SK-N-SH (cell line): ENCODE data around the gene ERCC6L.

ENCODE experiments used
- EP300 ChIP-seq, 2 experiments: IDR thresholded peaks; 2 replicates each; pipeline versions ENCODE4 v1.4.0 to v1.6.1; 2012; ENCODE audit warnings: borderline replicate concordance in 1 of 2, low read depth in 1 of 2, low read length in 1 of 2
- TF ChIP-seq, protein P1 (sequence below): fragments of 200-600 bp; sonication (generic); IDR thresholded peaks from 2 replicates; pipeline ENCODE4 v1.6.1; 2017; ENCODE audit warnings: antibody characterized with exemption, mild to moderate bottlenecking, moderate library complexity

GRCh38 chrX:72270316-72270866 is 31.6 kb upstream of the ERCC6L start:
- TF ChIP-seq, protein P1, sequence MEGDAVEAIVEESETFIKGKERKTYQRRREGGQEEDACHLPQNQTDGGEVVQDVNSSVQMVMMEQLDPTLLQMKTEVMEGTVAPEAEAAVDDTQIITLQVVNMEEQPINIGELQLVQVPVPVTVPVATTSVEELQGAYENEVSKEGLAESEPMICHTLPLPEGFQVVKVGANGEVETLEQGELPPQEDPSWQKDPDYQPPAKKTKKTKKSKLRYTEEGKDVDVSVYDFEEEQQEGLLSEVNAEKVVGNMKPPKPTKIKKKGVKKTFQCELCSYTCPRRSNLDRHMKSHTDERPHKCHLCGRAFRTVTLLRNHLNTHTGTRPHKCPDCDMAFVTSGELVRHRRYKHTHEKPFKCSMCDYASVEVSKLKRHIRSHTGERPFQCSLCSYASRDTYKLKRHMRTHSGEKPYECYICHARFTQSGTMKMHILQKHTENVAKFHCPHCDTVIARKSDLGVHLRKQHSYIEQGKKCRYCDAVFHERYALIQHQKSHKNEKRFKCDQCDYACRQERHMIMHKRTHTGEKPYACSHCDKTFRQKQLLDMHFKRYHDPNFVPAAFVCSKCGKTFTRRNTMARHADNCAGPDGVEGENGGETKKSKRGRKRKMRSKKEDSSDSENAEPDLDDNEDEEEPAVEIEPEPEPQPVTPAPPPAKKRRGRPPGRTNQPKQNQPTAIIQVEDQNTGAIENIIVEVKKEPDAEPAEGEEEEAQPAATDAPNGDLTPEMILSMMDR: no peak
- no peak for TF ChIP-seq EP300 (IDR thresholded peaks at IDR 0.05; ENCODE audit: borderline replicate concordance in 1 of 2, low read depth in 1 of 2, low read length in 1 of 2)
